Measurements from ENCODE around the gene NBEAL2.

DNA sequence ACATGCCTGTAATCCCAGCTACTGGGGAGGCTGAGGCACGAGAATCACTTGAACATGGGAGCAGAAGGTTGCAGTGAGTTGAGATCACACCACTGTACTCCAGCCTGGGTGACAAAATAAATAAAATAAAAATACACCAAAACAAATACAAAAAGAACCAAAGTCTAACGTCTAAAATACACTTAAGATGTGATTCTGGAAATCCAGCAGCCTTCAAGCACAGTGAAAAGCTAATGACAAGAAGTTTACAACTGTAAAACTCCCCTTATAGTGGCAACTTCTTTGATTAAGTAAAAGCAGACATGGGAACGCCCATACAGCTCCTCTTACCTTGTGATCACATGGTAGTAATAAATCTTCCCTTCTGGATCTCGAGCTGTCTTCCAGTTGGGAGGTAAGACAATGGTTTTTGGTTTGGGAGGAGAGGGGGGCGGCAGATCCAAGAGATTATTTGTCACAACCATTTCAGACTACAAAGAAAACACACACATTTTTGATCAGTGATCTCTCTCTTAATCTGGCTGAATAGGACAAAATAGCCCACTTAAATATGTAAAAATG, 62.8 kb downstream of the NBEAL2 start:
- TF ChIP-seq, protein P1, sequence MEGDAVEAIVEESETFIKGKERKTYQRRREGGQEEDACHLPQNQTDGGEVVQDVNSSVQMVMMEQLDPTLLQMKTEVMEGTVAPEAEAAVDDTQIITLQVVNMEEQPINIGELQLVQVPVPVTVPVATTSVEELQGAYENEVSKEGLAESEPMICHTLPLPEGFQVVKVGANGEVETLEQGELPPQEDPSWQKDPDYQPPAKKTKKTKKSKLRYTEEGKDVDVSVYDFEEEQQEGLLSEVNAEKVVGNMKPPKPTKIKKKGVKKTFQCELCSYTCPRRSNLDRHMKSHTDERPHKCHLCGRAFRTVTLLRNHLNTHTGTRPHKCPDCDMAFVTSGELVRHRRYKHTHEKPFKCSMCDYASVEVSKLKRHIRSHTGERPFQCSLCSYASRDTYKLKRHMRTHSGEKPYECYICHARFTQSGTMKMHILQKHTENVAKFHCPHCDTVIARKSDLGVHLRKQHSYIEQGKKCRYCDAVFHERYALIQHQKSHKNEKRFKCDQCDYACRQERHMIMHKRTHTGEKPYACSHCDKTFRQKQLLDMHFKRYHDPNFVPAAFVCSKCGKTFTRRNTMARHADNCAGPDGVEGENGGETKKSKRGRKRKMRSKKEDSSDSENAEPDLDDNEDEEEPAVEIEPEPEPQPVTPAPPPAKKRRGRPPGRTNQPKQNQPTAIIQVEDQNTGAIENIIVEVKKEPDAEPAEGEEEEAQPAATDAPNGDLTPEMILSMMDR (IDR thresholded peaks at IDR 0.05): no peak
- no peak for TF ChIP-seq POLR2AphosphoS5 (IDR thresholded peaks at IDR 0.05; ENCODE audit: insufficient read depth in 1 of 2, low read depth in 1 of 2)
